HG02885 (cell line): ENCODE measurements around the gene NOC4L.
"Not testable (repeated sequence)": the region's sequence is repeated elsewhere in the genome, so short reads cannot be mapped to it uniquely, and the experiment has no call there.

Source experiments
- ATAC-seq: cut with Tn5 transposase; IDR thresholded peaks from one replicate; pipeline ENCODE4 v1.9.1; 2021; ENCODE audit warnings: mild to moderate bottlenecking; ENCODE audit not compliant: unreplicated experiment, poor library complexity

NOC4L gene

DNA sequence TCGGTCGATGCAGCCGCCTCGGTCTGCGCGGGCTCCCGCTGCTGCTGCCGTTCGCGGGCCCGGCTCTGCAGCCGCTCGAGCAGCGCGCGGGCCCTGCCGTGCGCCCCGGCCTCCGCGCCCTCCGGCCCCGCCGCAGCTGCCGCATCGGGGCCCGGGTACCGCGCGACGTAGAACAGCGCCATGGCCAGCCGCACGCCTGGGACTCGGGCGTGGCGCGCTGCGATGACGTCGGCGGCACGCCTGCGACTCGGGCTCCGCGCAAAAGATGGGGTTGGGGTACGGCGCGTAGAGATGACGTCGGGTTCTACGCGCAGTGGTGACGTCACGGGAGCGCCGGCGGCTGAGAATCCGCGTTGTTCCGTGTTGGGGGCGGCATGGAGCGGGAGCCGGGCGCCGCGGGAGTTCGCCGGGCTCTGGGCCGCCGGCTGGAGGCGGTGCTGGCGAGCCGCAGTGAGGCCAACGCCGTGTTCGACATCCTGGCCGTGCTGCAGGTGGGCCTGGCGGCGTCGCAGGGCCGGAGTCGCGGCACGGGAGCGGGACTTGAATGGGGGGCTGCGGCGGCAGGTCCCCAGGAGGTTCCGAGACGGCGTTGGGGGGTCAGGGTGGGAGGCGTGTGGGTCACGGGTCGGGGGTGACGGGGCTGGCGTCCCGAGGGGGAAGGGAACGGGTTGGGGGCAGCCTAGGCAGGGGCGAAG, at the start of gene NOC4L, which contains the start of gene DDX51:
Gene NOC4L, plus strand, starts transcription at position 343 of the 695 bp plus-strand sequence. Its CDS starts 32 bp downstream, at position 375.
Gene DDX51, minus strand, starts transcription at position 205 of the 695 bp plus-strand sequence. Its CDS starts 23 bp downstream, at position 182.
- peak; percentile 89 for ATAC-seq

DNA sequence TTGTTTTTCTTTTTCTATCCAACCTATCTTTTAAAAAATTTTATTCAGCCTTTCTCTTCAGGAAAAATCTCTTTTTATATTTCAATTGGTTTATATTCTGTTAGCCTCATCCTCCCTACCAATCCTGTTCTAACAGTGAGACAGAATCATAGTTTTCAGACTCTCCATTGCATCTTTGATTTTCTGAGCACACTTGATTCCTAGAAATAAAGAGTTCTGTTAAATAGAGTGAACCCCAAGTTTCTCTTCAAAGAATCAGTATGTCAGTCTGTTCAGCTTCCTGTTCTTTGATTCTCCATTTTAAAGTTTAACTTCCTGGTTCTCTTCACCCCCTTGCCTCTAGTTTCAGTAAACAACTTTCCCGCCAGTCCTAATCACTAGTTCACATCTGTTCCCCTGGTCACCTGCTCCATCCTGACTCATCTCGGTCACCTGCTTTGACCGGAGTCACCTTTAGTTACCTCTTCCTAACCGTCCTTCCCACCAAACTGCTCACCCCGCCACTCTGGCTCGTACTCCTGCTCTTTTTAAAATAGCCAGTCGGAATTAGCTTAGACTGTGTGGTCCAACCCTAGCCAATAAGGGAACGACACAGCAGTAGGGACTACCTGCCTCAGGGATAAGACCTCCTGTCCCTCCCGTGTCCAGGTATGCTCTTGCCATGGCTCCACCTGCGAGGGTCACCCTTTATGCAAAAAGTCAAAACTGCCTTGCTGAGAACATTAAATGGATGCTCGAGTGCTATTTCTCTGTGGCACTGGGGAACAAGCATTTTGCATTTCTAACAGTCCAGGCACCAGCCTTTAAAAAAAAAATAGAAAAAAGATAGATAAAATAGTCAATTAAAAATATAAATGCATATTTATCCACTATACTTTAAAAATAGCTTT, 48.5 kb upstream of the NOC4L start:
- no peak for ATAC-seq

DNA sequence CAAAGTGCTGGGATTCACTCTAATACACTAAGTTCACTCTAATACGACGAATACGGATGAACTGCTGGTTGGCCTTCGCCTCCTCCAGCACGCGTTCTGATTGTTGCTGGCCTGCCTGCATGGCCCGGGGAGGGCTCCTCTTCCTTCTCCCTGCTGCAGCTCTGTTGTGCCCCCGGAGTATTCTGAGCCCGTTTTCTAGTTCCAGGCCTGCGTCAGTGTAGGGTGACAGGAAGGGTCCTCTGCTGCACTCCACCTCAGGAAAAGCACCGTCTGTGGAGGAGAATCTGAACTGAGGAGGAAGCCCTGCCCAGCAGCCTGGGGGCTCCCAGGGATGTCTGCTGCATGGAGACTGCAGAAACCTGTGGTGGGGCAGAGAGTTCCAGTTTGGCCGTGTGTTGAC, 44.5 kb upstream of the NOC4L start:
- ATAC-seq, result no peak

DNA sequence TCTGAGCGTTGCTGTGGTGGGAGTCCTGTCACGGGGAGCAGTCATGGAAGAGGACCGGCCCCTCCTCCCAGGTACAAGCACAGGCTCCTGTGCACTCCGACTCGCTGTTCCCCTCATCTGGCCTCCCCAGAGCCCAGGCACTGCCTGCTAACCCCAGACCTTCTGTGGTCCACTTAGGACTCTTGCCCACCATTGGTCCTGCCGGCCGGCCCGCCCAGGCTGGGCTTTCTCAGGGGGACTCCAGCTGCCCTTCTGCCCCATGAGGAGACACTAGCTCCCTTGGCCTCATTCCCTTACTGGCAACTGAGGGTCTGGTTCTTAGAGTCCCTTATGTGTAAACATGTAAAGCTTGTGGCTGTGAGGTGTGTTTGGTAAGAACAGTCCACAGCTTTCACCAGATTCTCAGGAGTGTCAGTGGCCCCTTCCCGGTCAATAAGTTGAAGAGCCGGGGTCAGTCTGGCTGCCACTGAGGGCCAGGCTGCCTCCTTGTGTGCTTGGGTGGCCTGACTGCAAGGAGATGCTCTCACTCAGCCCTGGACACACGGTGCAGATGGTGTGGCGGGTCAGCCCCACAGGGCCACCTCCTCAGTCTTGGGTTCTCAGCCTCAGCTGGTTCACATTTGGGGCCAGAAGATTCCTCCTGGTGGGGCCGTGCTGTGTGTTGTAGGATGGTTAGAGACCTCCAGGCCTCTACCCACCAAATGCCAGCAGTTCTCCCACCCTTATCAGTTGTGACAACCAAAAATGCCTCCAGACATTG, 43.8 kb upstream of the NOC4L start:
- ATAC-seq, result no peak

DNA sequence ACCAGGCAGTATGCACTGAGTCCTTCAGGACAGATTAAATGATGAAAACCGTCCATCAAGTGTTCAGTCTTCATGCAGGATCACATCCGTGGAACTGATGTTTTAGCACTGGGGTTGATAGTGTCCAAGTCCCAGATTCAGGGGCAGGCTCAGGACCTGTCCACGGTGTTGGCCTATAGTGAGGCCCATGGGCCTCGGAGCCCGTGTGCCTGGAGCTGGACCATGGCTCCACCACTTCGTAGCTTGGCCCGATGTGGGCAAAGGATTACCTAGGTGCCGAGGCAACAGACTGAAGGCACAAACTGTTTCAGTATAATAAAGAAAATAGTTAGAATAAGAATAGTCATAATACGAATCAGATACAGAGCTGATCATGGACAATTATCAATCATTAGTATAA, 42.0 kb upstream of the NOC4L start:
- ATAC-seq, result no peak

DNA sequence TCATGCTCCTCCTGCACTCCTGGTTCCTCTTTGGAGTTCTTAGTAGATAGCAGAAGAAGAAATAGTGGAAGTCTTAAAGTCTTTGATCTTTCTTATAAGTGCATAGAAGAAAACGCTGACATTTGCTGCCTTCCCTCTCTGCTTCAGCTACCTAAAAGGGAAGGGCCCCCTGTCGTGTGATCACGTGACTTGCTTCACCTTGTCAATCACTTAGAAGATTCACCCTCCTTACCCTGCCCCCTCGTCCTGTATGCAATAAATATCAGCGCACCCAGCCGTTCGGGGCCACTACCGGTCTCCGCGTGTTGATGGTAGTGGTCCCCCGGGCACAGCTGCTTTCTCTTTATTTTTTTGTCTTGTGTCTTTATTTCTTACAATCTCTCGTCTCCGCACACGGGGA, 41.2 kb upstream of the NOC4L start:
- not testable (repeated sequence) for ATAC-seq

DNA sequence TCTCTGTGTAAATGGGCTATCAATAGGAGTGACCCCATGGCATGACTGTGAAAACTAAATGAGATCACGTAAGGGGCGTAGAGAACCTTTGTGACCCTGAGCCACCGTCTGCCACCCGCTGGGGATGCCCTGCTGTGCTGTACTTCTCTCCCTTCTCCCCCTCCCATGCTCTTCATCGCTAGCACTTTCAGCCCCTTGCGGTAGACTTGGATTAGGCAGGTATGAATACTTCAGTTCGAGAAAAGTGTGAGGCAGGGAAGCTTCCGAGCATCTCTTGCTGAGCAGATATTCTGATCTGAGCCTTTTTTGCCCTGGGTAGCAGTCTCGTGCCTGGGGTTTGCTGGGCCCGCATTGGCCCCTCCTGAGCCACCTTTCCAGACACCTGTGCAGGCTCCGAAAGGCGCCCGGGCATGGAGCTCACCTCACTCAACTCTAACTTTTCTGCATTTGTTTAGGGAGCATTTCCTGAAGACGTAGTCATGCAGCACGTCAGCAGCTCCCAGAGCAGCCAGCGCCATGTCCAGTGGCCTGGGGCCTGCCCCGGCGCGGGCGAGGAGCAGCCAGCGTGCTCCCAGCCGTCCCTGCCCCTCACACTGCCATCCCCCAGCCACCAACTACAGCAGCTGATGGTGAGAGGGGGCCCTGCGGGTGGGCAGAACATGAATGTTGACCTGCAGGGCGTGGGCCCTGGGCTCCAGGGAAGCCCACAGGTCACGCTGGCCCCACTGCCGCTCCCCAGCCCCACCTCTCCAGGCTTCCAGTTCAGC, 40.5 kb upstream of the NOC4L start:
- no peak for ATAC-seq

DNA sequence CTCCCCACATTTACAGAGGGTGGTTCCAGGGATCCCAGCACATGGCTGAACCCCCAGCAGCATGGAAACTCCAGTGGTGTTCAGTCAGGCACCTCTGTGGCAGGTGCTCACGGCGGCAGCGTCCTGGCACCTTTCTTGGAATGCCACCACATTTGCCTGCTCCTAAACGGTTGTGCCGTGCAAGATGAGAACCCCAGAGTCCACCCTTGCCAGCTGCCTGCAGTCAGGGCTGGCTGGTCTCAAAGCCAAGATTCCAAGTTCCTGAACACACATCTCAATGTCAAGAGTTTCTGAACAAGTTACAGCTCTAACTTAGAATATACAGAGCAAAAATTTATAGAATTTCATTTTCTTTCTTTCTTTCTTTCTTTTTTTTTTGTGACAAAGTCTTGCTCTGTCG, 38.8 kb upstream of the NOC4L start:
- no peak for ATAC-seq

DNA sequence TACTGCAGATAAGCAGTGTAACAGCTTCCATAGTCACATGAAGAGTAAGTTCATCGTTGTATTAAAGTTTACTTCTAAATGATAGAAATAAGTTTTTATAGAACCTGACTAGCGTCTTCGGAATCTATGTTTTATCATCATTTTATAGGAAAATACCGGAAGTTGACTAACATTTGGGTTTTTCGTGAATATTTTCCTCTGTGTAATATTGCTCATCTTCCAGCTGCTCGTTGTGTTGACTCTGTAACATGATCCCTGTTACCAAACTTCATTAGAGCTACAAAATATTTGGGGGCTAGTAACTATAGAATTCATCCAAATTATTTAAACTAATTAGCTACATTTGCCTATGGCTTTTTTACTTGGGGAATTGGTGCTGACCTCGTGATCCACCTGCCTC, 37.3 kb upstream of the NOC4L start:
- no peak for ATAC-seq

DNA sequence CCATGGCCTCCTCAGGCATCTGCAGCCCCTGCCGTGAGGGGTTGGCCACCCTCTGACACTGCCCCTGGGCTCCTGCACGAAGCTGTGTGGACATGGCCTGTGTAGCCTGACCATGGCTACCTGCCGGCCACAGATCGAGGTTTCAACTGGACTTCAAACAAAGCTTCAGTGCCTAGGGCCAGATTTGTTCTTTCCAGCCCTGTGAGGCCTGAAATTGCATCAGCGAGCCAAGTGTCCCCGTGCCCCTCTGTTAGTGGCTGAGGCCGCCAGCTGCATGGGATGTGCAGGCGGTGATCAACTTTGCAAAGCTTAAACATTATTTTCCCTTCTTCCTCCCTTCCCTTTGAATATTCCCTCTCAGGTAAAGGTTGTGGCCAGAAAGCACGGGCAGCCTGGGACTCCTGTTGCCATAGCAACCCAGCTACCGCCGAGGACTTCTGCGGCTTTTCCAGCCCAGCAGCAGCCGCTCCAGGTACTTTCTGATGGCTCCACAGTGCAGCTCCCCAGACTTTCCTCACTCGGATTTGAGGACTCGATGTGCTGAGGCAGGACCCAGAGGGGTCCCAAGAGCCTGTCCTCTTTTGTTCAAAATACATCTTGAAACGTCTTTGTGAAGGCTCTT, 35.9 kb upstream of the NOC4L start:
- no peak for ATAC-seq

DNA sequence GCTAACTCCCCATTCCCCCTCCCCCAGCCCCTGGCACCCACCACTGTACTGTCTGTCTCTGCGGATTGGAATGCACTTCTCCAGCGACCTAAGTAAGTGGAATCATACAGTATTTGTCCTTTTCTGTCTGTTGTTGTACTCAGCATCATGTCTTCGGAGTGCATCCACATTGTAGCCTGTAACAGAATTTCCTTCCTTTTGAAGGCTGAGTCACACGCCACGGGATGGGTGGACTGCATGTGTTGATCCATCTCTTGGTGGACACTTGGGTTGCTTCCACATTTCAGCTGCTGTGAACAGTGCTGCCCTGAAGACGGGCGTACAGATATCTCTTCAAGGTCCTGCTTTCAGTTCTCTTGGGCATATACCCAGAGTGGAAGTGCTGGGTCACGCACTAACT, 34.5 kb upstream of the NOC4L start:
- no peak for ATAC-seq

DNA sequence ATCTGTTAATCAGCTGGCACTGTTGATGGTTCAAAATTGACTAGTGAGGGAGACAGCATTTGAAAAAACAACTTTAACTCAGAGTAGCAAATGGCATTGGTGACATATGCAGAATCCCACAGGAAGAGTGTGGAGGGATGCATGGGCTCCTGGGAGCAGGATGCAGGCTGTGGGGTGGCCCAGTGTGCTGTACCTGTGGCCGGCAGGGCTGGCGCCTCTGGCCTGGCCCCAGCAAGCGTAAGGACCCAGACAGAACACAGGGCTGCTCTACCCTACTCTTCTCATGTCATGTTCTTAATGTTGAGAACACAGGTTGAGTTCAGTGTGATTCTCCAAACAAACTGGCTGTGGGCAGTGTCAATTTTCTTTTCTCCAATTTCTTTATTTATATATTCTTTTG, 33.6 kb upstream of the NOC4L start:
- no peak for ATAC-seq

DNA sequence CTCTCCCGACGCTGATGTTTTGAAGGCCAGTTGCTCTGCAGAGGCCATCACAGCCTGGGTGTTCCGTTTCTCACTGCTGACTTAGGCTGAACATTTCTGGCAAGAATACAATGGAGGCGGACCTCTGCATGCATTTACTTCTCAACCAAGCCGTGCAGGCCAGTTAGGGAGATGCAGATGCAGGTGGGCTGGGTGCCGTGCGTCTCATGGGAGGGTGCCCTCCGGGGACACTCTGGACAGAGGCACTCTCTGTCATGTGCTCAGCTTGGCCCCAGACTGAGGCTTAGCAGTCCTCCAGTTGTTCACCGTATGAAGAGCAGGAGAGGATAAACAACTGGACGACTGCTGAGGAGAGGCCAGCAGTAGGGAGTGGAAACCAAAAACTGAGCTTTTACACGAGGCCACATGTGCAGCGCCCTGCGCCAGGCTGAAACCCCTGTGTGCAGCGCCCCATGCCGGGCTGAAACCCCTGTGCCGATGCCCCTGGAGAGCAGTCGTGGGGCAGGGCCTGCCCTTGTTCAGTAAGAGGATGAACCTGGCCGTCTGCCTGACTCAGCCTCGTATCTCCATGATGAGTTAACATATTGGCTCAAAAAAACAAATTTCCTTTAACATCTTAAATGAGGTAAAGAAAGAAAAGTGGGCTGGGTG, 32.5 kb upstream of the NOC4L start:
- ATAC-seq, result no peak

DNA sequence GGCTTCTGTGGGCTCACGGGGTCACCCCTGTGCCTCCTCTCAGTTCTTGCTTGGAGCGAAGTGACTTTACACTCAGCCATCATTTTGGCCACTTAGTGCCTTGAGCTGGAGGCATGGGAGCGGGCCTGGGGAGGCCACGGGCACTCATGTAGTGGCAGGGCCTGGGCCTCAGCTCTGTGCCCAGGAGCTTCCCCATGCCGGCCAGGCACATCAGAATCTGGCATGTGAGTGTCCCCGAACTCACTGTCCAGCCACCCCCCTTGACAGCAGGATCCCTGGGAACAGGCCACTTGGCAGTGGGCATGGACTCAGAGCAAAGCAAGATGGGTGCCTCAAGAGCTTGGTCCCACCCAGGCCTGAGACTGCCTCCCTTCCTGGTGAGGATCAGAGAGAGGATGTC, 29.6 kb upstream of the NOC4L start:
- no peak for ATAC-seq

DNA sequence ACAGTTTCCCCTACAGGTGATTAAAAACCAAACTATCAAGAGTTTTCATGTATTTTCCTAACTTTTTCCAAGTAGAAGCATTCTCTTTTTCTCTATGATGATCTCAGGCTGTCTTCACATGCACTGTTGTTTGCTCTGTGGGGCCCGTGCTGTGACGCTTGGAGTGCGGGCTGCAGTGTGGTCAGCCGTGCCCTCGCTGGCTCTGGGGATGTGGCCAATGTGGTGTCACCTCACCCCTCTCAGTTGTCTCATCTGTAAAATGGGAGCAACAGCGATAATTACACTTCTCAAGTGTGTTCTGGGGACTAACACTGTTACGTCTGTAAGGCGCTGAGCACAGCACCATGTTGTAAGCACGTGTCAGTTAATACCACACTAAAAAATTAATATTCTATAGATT, 28.8 kb upstream of the NOC4L start:
- no peak for ATAC-seq

DNA sequence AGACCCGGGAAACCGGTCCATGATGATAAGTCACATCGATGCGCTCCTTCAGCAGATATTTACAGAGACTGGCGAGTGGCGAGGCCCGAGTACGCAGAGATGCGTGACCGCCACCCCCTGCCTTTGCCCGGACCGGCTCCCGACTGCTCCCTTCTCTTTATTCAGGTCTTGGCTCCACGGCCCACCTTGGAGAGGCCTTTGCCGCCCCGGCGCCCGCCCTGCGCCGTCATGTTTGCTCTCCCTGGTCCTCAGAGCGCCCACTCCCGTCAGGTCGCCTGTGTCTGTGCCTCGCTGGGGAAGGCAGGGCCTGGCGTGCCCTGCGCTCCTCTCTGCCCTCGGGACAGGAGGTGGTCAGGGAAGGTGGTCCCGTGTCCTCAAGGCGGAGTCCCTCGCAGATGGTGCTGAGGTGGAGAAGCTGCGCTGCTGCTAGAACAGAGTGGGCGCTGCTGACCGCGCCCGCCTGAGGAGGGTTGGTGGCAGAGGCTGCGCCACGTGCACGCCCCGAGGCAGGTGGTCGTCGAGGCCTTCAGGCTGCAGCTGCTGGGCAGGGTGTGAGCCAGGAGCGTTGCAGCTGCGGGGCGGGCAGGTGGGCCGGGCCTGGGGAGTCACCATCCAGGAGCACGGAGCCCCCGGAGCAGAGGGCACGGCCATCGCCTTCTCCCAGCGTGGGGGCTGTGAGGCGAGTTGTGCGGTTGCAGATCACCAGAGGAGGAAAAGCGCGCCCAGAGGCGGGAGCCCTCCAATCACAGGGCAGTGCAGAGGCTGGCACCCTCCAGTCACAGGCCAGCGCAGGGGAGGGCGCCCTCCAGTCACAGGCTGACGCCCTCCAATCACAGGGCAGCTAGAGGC, 27.3 kb upstream of the NOC4L start:
- ATAC-seq, result no peak

DNA sequence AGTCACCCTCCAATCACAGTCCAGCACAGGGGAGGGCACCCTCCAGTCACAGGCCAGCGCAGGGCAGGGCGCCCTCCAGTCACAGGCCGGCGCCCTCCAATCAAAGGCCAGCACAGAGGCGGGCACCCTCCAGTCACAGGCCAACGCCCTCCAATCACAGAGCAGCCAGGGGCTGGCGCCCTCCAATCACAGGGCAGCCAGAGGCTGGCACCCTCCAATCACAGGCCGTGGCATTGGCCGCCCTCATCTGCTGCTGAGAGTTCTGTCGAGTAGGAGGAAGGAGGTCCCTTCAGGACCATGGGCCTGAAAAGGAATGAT, 26.7 kb upstream of the NOC4L start:
- no peak for ATAC-seq

DNA sequence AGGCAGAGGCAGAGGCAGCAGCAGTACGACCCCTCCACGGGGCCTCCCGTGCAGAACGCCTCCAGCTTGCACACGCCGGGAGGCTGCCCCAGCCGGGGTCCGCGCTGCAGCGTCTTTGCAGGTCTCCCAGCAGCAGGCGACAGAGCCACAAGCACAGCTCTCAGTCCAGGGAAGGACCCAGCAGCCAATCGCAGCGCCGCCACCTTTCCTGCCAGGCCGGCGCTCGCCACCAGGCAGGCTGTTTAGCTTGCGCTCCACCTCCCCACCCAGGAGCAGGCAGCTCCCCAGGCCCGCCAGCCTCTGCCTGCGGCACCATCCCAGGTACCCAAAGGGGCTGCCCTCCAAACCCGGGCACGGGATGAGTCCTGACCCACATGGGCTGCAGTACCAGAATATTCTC, 25.4 kb upstream of the NOC4L start:
- ATAC-seq, result no peak

DNA sequence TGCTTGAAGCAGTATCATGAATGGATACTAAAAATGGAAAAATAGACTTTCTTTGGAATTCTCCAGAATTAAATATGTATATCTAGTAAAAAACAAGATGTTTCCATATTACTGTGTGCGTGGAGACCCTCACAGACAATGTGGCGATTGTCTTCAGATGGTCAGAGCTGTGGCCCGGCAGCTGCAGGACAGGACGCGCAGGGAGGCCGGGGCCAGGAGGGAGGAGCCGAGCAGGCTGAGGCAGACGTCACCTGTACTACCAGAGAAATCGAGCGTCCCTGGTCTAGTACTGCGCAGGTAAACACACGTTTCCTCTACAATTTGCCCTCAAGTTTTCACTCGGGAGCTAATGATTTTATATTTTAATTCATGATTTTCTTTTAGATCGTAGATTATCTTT, 23.0 kb upstream of the NOC4L start:
- ATAC-seq, result no peak
